Measurements from ENCODE around the gene TPGS2. TPM values are rescaled to one million over a fixed set of nuclear protein-coding genes. Genes with fewer than 3 reads are reported as not detected.
"Not testable (repeated sequence)": the region's sequence is repeated elsewhere in the genome, so short reads cannot be mapped to it uniquely, and the experiment has no call there.

The TPGS2 gene, protein sequence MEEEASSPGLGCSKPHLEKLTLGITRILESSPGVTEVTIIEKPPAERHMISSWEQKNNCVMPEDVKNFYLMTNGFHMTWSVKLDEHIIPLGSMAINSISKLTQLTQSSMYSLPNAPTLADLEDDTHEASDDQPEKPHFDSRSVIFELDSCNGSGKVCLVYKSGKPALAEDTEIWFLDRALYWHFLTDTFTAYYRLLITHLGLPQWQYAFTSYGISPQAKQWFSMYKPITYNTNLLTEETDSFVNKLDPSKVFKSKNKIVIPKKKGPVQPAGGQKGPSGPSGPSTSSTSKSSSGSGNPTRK
- total RNA-seq (2014; rRNA removed; shearing (Covaris generic)), result 380 and 402 TPM in 2 replicates

DNA sequence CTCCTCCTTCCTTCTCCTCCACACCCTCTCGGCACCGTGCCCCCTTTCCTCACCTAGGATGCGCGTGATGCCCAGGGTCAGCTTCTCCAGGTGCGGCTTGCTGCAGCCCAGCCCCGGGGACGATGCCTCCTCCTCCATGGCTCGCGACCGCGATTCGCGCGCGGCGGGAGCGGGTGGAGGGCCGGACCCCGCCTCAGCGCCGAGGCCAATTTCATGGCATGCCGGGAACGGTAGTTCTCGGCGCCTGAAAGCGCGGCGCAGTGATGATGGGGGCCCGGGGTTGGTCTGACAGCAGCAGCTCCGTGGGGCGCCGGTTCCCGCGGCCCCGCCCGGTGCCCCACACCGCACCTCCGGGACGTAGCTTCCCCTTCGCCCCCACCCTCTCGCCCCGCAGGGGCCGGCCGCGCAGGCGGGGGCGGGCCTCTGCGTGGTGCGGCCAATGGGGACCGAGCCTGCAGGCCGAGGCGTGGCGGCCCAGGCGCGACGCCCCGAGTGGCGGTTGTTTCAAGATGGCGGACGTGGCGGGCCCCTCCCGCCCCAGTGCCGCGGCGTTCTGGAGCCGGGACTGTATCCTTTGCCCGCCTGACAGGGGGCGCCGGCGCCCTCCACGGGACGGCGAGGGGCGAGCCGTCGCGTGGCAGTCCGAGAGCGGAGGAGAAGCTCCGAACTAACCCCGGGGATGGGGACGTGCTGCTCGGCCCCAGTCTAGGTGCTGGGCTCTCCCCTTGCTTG, at the start of gene TPGS2, which contains the start of gene KIAA1328:
TPGS2 (minus strand) TSS at position 373 of the 732 bp plus-strand sequence; CDS start at position 138, 235 bp downstream.
KIAA1328 (plus strand) TSS at position 498 of the 732 bp plus-strand sequence; CDS start at position 510, 12 bp downstream.
- peaks cover 31% of the 10 kb centered on the region for H3K36me3 ChIP-seq
- peak within 1 kb of the TSS; percentile 92 for H3K27ac ChIP-seq
- peak; percentile 87 to 94 for DNase-seq (ENCODE audit: low read depth in 1 of 2, low spot score in 2 of 2)
- no peaks in the 10 kb centered on the region for H3K9me3 ChIP-seq (replicated peaks)
- no peaks in the 10 kb centered on the region for H3K27me3 ChIP-seq (replicated peaks)
- H3K4me1 ChIP-seq (replicated peaks), result peaks cover 18% of the 10 kb centered on the region
- peak within 1 kb of the TSS; percentile 70 for H3K4me3 ChIP-seq

DNA sequence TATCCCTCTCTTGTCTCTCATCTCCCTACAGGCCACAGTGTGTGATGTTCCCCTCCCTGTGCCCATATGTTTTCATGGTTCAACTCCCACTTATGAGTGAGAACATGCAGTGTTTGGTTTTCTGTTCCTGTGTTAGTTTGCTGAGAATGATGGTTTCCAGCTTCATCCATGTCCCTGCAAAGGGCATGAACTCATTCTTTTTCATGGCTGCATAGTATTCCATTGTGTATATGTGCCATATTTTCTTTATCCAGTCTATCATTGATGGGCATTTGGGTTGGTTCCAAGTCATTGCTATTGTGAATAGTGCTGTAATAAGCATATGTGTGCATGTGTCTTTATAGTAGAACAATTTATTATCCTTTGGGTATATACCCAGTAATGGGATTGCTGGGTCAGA, 45.0 kb upstream of the TPGS2 start:
- not testable (repeated sequence) for H3K9me3 ChIP-seq (replicated peaks); H3K36me3 ChIP-seq; DNase-seq (ENCODE audit: low read depth in 1 of 2, low spot score in 2 of 2); H3K27me3 ChIP-seq (replicated peaks); H3K4me3 ChIP-seq; H3K27ac ChIP-seq; H3K4me1 ChIP-seq (replicated peaks)

DNA sequence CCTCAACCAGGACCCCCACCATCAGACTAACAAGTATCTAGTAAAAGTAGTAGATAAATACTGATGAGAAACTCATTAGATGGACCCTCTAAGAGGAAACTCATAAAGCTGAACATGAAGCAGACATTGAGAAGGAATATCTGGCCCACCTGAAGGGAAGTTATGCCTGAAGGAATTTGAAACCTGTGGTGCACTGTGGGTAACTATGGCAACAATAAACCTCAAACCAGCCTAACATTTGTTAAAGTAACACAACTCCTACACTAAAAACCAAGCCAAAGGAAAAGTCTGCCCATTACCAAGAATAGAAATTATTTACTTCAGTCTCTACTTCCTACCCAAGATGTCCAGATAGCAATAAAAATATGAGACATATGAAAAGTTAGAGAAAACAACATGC, 43.5 kb upstream of the TPGS2 start:
- Histone ChIP-seq H3K9me3 (replicated peaks) (no peaks in the 10 kb centered on the region), H3K36me3 (no peaks in the 10 kb centered on the region), H3K4me1 (replicated peaks) (no peaks in the 10 kb centered on the region), H3K4me3 (no peak overlapping the region), H3K27me3 (replicated peaks) (no peaks in the 10 kb centered on the region), H3K27ac (no peak overlapping the region)
- no peak for DNase-seq (ENCODE audit: low read depth in 1 of 2, low spot score in 2 of 2)

DNA sequence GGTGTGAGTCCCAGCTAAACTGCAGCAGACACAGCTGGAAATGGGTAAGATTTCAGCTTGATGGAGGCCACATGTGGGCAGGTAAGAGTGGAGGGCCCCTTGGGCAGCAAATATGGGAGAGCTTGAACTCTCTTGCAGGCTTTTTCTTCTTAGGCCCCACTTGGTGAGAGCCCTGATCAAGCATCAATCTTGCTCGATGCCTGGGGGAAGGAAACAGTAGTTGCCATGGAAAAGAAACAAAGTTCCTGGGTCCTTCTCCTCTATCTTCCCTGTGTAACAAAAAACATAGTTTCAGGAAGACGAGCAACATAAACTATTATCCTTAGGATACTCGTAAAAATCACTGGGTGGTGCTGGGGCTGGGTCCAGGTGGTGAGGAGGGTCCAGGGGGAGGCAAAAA, 43.0 kb upstream of the TPGS2 start:
- DNase-seq (ENCODE audit: low read depth in 1 of 2, low spot score in 2 of 2), result no peak
- no peaks in the 10 kb centered on the region for H3K27me3 ChIP-seq (replicated peaks)
- no peaks in the 10 kb centered on the region for H3K4me1 ChIP-seq (replicated peaks)

DNA sequence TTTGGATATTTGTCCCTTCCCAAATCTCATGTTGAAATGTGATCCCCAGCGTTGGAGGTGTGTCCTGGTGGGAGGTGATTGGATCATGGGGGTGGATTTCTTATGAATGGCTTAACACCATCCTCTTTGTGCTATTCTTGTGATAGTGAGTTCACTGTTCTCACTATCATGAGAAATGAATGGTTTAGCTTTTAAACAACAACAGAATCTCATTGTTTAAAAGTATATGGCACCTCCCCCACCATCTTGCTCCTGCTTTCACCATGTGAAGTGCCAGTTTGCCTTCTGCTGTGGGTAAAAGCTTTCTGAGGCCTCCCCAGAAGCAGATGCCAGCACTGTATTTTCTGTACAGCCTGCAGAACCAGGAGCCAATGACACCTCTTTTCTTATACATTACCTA, 38.3 kb upstream of the TPGS2 start:
- H3K9me3 ChIP-seq (replicated peaks), result no peaks in the 10 kb centered on the region
- no peak overlapping the region for H3K27ac ChIP-seq
- H3K27me3 ChIP-seq (replicated peaks), result no peaks in the 10 kb centered on the region
- H3K4me3 ChIP-seq, result no peak overlapping the region
- no peaks in the 10 kb centered on the region for H3K36me3 ChIP-seq
- no peaks in the 10 kb centered on the region for H3K4me1 ChIP-seq (replicated peaks)
- DNase-seq (ENCODE audit: low read depth in 1 of 2, low spot score in 2 of 2), result no peak

More for the DNA sequence above, 43.0 kb upstream of the TPGS2 start:
- Histone ChIP-seq H3K4me3 (no peak overlapping the region), H3K9me3 (replicated peaks) (no peaks in the 10 kb centered on the region), H3K36me3 (no peaks in the 10 kb centered on the region), H3K27ac (no peak overlapping the region)

DNA sequence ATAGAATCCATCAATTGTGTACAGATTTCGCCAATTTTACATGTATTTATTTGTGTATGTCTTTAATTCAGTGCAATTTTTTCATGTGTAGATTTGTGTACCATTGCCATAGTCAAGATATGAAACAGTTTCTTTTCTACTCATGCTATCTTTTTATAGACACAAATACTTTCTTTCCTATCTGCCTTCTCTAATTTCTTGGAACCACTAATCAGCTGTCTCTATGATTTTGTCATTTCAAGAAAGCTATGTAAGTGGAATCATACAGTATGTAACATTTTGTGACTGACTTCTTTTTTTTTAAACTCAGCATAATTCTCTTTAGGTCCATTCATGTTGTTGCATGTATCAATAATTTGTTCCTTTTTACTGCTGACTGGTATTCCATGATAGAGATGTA, 33.4 kb upstream of the TPGS2 start:
- Histone ChIP-seq H3K27ac (no peak overlapping the region), H3K36me3 (no peaks in the 10 kb centered on the region), H3K27me3 (replicated peaks) (no peaks in the 10 kb centered on the region), H3K9me3 (replicated peaks) (no peaks in the 10 kb centered on the region), H3K4me3 (no peak overlapping the region), H3K4me1 (replicated peaks) (no peaks in the 10 kb centered on the region)
- no peak for DNase-seq (ENCODE audit: low read depth in 1 of 2, low spot score in 2 of 2)

DNA sequence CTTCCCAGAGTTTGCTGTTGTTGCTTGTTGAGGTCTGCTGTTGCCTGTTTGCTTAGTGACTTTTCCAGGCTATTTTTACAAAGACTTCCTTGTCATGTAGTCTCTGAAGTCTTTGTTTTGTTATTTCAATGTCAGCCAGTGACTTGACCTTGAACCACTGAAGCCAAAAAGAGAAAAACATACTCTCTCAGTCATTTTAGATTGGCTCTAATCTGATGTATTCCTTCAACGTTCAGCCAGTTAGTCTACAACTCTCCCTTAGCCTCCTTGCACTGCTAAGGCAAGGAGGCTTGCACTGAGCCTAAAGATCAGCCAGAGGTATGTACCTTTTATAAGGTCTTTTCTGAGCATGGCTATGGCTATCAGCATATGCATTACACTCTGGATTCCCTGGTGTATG, 28.0 kb upstream of the TPGS2 start:
- Histone ChIP-seq H3K9me3 (replicated peaks) (peaks cover 6% of the 10 kb centered on the region; the same call in 1 of the 2 replicates), H3K27me3 (replicated peaks) (no peaks in the 10 kb centered on the region), H3K27ac (no peak overlapping the region), H3K36me3 (no peaks in the 10 kb centered on the region), H3K4me1 (replicated peaks) (no peaks in the 10 kb centered on the region), H3K4me3 (no peak overlapping the region)
- DNase-seq (ENCODE audit: low read depth in 1 of 2, low spot score in 2 of 2), result no peak

DNA sequence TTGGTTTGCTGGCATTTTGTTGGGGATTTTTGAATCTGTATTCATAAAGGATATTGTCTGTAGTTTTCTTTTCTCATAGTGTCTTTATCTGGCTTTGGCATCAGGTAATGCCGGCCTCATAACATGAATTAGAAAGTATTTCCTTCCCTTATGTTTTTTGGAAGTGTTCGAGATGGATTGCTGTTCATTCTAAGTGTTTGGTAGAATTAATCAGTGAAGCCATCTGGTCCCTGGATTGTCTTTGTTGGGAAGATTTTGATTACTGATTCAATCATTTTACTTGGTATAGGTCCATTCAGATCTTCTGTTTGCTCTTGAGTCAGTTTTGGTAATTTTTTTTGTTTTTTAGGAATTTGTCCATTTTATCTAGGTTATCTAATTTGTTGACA, 22.4 kb upstream of the TPGS2 start:
- no peak for DNase-seq (ENCODE audit: low read depth in 1 of 2, low spot score in 2 of 2)

DNA sequence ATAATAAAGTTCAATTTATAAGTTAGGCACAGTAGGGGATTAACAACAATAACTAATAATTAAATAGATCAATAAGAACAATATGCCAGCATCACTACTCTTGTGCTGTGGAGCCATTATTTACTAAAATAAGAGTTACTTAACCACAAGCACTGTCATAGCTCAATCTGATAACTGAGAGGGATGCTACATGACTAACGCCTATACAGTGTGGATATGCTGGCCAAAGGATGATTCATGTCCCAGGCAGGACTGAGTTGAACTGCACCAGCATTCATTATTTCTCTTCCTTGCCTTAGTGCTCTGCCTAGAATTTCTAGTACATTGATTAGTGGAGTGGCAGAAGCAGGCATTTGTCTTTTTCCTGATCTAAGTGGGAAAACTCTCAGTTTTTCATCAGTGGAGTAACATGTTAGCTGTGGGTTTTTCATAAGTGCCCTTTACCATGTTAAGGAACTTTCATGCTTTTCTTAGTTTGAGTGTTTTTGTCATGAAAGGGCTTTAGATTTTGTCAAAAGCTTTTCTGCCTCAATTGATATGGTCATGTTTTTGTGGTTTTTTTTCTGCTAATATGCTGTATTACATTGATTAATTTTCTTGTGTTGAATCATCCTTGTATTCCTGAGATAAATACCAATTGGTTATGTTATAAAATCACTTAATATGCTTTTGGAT, 21.9 kb upstream of the TPGS2 start:
- no peak for DNase-seq (ENCODE audit: low read depth in 1 of 2, low spot score in 2 of 2)
- Histone ChIP-seq H3K36me3 (no peaks in the 10 kb centered on the region), H3K9me3 (replicated peaks) (peaks cover 6% of the 10 kb centered on the region; the same call in 1 of the 2 replicates), H3K27me3 (replicated peaks) (no peaks in the 10 kb centered on the region), H3K4me3 (no peak overlapping the region), H3K27ac (no peak overlapping the region), H3K4me1 (replicated peaks) (no peaks in the 10 kb centered on the region)

More for the DNA sequence above, 22.4 kb upstream of the TPGS2 start:
- H3K27ac ChIP-seq, result no peak overlapping the region
- H3K9me3 ChIP-seq (replicated peaks), result peaks cover 6% of the 10 kb centered on the region; the same call in 1 of the 2 replicates
- no peak overlapping the region for H3K4me3 ChIP-seq
- no peaks in the 10 kb centered on the region for H3K27me3 ChIP-seq (replicated peaks)
- H3K36me3 ChIP-seq, result no peaks in the 10 kb centered on the region
- H3K4me1 ChIP-seq (replicated peaks), result no peaks in the 10 kb centered on the region

DNA sequence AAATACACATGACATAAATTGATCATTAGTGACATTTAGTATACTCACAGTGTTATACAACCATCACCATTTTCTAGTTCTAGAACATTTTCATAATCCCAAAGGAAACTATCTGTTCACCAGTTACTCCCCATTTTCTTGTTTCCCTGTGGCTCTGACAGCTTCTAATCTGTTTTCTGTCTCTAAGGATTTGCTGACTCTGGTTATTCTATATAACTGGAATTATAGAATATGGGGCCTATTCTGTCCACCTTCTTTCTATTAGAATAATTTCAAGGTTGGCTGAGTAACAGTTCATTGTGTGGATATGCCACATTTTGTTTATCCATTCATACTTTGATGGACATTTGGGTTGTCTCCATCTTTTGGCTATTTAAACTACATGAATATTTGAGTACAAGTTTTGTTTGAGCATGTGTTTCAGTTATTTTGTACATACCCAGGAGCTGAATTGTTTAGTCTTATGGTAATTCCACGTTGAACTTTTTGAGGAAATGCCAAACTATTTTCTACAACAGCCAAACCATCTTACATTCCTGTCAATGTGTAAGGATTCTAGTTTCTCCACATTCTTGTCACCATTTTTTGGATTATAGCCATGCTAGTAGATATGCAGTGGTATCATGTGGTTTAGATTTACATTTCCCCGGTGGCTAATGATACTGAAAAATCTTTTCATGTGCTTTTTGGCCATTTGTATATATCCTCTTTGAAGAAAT, 20.6 kb upstream of the TPGS2 start:
- H3K27ac ChIP-seq, result no peak overlapping the region
- no peaks in the 10 kb centered on the region for H3K27me3 ChIP-seq (replicated peaks)
- H3K36me3 ChIP-seq, result no peaks in the 10 kb centered on the region
- no peak overlapping the region for H3K4me3 ChIP-seq
- peaks cover 6% of the 10 kb centered on the region; the same call in 1 of the 2 replicates for H3K9me3 ChIP-seq (replicated peaks)
- no peak for DNase-seq (ENCODE audit: low read depth in 1 of 2, low spot score in 2 of 2)
- no peaks in the 10 kb centered on the region for H3K4me1 ChIP-seq (replicated peaks)

DNA sequence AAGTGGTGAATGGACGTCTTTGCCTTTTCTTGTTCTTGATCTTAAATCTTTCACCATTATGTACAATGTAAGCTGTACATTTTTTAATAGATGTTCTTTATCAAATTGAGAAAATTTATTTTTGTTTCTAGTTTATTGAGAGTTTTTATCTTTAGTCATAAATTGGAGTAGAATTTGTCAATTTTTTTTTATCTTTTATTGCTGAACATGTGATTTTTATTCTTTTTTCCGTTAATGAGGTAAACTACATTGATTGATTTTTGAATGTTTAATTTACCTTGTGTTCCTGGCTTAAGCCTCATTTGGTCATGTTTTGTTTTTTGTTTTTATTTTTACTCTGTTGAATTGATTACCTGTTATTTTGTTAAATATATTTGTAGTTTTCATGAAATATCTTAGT, 19.8 kb upstream of the TPGS2 start:
- Histone ChIP-seq H3K4me1 (replicated peaks) (no peaks in the 10 kb centered on the region), H3K27ac (no peak overlapping the region), H3K9me3 (replicated peaks) (peaks cover 6% of the 10 kb centered on the region; the same call in 1 of the 2 replicates), H3K27me3 (replicated peaks) (no peaks in the 10 kb centered on the region), H3K36me3 (no peaks in the 10 kb centered on the region), H3K4me3 (no peak overlapping the region)
- DNase-seq (ENCODE audit: low read depth in 1 of 2, low spot score in 2 of 2), result no peak

DNA sequence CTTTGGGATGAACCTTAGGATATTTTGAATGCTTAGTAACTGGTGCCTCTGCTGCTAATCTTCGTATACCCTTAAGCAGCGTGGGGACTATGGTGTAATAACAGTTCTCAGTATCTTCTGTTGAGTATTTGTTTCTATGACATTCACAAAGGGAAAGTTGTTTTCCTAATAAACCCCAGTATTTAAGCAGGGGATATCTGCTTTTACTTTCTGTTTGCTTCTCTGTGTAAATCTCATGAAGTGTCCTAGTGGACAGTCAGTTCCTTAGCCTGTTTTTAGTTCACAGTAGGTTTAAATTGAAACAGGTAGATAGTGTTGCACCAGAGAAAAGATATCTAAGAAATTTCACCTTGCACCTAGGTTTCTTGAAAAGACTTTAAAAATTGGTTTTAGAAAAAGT, 15.0 kb upstream of the TPGS2 start:
- Histone ChIP-seq H3K4me3 (no peak overlapping the region), H3K27me3 (replicated peaks) (no peaks in the 10 kb centered on the region), H3K27ac (no peak overlapping the region), H3K36me3 (no peaks in the 10 kb centered on the region), H3K9me3 (replicated peaks) (no peaks in the 10 kb centered on the region), H3K4me1 (replicated peaks) (no peaks in the 10 kb centered on the region)
- no peak for DNase-seq (ENCODE audit: low read depth in 1 of 2, low spot score in 2 of 2)

DNA sequence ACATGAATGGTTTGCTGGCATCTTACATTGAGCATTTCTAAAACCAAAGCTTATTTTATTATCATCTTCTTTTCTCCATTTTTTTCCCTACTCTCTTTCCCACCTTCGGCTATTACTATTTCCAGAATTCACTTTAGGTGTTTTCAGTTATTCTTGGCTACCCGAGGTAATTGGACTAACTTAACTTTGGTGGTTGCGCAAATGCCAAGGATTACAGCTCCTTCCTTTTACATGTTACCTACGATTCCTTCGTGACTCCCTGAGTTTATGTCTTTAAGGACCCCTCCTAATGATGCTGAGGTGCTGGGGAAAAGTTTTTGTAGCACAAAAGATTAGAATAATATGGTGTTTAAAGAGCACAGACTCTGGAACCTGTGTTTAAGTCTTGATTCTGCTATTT, 14.4 kb upstream of the TPGS2 start:
- no peaks in the 10 kb centered on the region for H3K4me1 ChIP-seq (replicated peaks)
- no peaks in the 10 kb centered on the region for H3K9me3 ChIP-seq (replicated peaks)
- no peak for DNase-seq (ENCODE audit: low read depth in 1 of 2, low spot score in 2 of 2)
- no peaks in the 10 kb centered on the region for H3K27me3 ChIP-seq (replicated peaks)
- no peak overlapping the region for H3K4me3 ChIP-seq
- H3K27ac ChIP-seq, result no peak overlapping the region
- no peaks in the 10 kb centered on the region for H3K36me3 ChIP-seq

Measured in SJSA1 (cell line).